ENCODE measurements around the gene KCNQ2.

DNA sequence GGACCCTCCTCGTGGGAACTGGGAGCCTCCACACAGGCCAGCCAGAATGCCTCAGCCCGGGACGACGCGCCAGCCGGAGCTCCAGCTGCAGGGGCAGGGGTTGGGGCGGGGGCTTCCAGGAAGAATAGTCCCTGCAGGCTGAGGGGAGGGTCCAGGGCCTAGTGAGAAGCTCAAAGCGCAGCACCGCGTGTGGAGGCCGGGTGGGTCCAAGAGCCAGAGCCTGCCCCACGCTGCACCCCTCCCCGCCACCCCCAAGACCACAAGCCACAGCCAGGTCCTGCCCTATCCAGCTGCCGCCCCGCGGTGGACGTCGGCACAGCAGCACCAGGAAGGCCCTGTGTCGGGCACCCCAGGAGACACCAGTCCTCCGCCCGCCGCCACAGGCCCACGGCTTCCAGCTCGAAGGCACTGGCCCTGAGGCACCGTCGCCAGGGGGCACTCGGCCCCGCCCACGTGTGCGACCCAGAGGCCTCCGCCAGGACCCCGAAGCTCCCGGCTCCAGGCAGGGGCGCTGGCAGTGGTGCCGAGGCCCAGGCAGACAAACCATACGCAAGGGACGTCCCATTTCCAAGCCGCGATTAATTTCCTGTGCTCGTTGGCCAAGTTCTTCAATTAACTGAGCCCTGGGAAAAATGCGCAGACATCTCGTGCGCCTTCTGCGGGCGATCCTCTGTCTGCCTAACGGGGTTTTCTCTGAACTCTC, 19.5 kb downstream of the KCNQ2 start:
- no peak for TF ChIP-seq EP300 (IDR thresholded peaks at IDR 0.05)
- TF ChIP-seq POLR2A (IDR thresholded peaks at IDR 0.05): no peak
- no peak for TF ChIP-seq CTCF (IDR thresholded peaks at IDR 0.05)

Data from stomach (tissue), 4 donors.